Activated naive CD4-positive, alpha-beta T cell treated with anti-CD3 and anti-CD28 coated beads for 36 hours (primary cell): ENCODE data around the gene PIAS1. TPM values are rescaled to one million over a fixed set of nuclear protein-coding genes. Genes with fewer than 3 reads are reported as not detected.
"Not testable (repeated sequence)": the region's sequence is repeated elsewhere in the genome, so short reads cannot be mapped to it uniquely, and the experiment has no call there.

ENCODE experiments used
- CTCF ChIA-PET: fragments of 350-600 bp; sonication (Branson Sonifier 250); formaldehyde crosslinking; loops from one replicate; lab custom pipeline; 2021; ENCODE audit warnings: antibody characterized with exemption; lab: Charles Lee
- DNase-seq: peaks from one replicate; pipeline ENCODE4 v3.0.0-alpha.2; 2020
- H3K27ac Mint-ChIP-seq: one replicate; pipeline ENCODE4 v1.8.0; 2021; ENCODE audit warnings: mild to moderate bottlenecking, mixed read lengths
- H3K27me3 Mint-ChIP-seq: one replicate; pipeline ENCODE4 v1.8.0; 2021; ENCODE audit warnings: low read depth, mixed read lengths
- H3K36me3 Mint-ChIP-seq: one replicate; pipeline ENCODE4 v1.8.0; 2021; ENCODE audit warnings: low read depth, mixed read lengths
- H3K4me1 Mint-ChIP-seq: one replicate; pipeline ENCODE4 v1.8.0; 2021; ENCODE audit warnings: low read depth, mixed read lengths
- H3K4me3 Mint-ChIP-seq: one replicate; pipeline ENCODE4 v1.8.0; 2021; ENCODE audit warnings: mild to moderate bottlenecking, moderate library complexity, mixed read lengths
- H3K9me3 Mint-ChIP-seq: one replicate; pipeline ENCODE4 v1.8.0; 2021; ENCODE audit warnings: mixed read lengths
- intact Hi-C: fragments of 100-400 bp; cut with micrococcal nuclease; formaldehyde crosslinking; loops from one replicate; pipeline ENCODE4 v1.15.1; 2023
- total RNA-seq, 2 experiments: library from RNA; stranded (reverse); gene quantifications; one replicate each; pipeline ENCODE4 v1.2.3, GENCODE V29; 2021

Gene PIAS1
- total RNA-seq, 2 experiments from 2014 or later: 29.8 to 33.4 TPM

GRCh38 chr15:68145706-68146105 lies 91.6 kb downstream of the PIAS1 start:
- intact Hi-C loops: no loop called here
- Mint-ChIP-seq H3K9me3 (no peaks in the 10 kb centered on the region), H3K4me1 (peaks cover 13% of the 10 kb centered on the region), H3K27me3 (no peaks in the 10 kb centered on the region), H3K27ac (no peak overlapping the region), H3K4me3 (no peak overlapping the region), H3K36me3 (peaks cover 10% of the 10 kb centered on the region)
- DNase-seq: no peak
- CTCF ChIA-PET: interaction anchor here (0.8 kb wide), 1 partner anchor 9 kb away, joined by 3 read pairs; no protein-coding TSS in a partner anchor

GRCh38 chr15:68148039-68148438 lies 93.9 kb downstream of the PIAS1 start:
- intact Hi-C loops: no loop called here
- peaks cover 13% of the 10 kb centered on the region for H3K36me3 Mint-ChIP-seq
- no peak overlapping the region for H3K27ac Mint-ChIP-seq

GRCh38 chr15:68149059-68149458 lies 94.9 kb downstream of the PIAS1 start:
- Mint-ChIP-seq H3K27me3 (no peaks in the 10 kb centered on the region), H3K36me3 (peaks cover 14% of the 10 kb centered on the region), H3K4me1 (peaks cover 8% of the 10 kb centered on the region), H3K27ac (peak overlapping the region; percentile 48), H3K9me3 (no peaks in the 10 kb centered on the region), H3K4me3 (no peak overlapping the region)
- DNase-seq: no peak
- CTCF ChIA-PET: no interaction called here
- intact Hi-C loops: no loop called here

More at GRCh38 chr15:68148039-68148438, 93.9 kb downstream of the PIAS1 start:
- DNase-seq: no peak
- peaks cover 10% of the 10 kb centered on the region for H3K4me1 Mint-ChIP-seq
- CTCF ChIA-PET: no interaction called here
- no peaks in the 10 kb centered on the region for H3K27me3 Mint-ChIP-seq
- H3K9me3 Mint-ChIP-seq: no peaks in the 10 kb centered on the region
- no peak overlapping the region for H3K4me3 Mint-ChIP-seq

GRCh38 chr15:68150187-68150586 lies 96.1 kb downstream of the PIAS1 start:
- H3K9me3 Mint-ChIP-seq: no peaks in the 10 kb centered on the region
- DNase-seq: no peak
- no peak overlapping the region for H3K27ac Mint-ChIP-seq
- H3K4me1 Mint-ChIP-seq: peaks cover 8% of the 10 kb centered on the region
- intact Hi-C loops: no loop called here
- H3K27me3 Mint-ChIP-seq: no peaks in the 10 kb centered on the region
- no peak overlapping the region for H3K4me3 Mint-ChIP-seq
- peaks cover 17% of the 10 kb centered on the region for H3K36me3 Mint-ChIP-seq
- CTCF ChIA-PET: no interaction called here

- Mint-ChIP-seq H3K4me1 (peaks cover 8% of the 10 kb centered on the region), H3K9me3 (no peaks in the 10 kb centered on the region), H3K27ac (no peak overlapping the region), H3K4me3 (no peak overlapping the region), H3K27me3 (no peaks in the 10 kb centered on the region), H3K36me3 (peaks cover 14% of the 10 kb centered on the region)
- intact Hi-C loops: no loop called here
- no peak for DNase-seq
- CTCF ChIA-PET: interaction anchor here (0.6 to 1.4 kb wide), 2 partner anchors 24 to 277 kb away, joined by 3 read pairs; no protein-coding TSS in a partner anchor
These were observed 97.2 kb downstream of the PIAS1 start for GRCh38 chr15:68151277-68151676.

GRCh38 chr15:68152342-68152741 lies 98.2 kb downstream of the PIAS1 start:
- intact Hi-C loops: no loop called here
- H3K36me3 Mint-ChIP-seq: peaks cover 12% of the 10 kb centered on the region
- CTCF ChIA-PET: interaction anchor here (0.6 to 4.3 kb wide), 3 partner anchors 25 to 314 kb away, joined by 3 to 44 read pairs (median 3); no protein-coding TSS in a partner anchor
- no peak overlapping the region for H3K27ac Mint-ChIP-seq
- no peak overlapping the region for H3K4me3 Mint-ChIP-seq
- DNase-seq: no peak
- H3K4me1 Mint-ChIP-seq: peaks cover 8% of the 10 kb centered on the region
- no peaks in the 10 kb centered on the region for H3K27me3 Mint-ChIP-seq
- H3K9me3 Mint-ChIP-seq: no peaks in the 10 kb centered on the region

GRCh38 chr15:68154923-68155559 lies 100.9 kb downstream of the PIAS1 start:
- Mint-ChIP-seq H3K4me1 (no peaks in the 10 kb centered on the region), H3K9me3 (no peaks in the 10 kb centered on the region), H3K4me3 (no peak overlapping the region), H3K27me3 (no peaks in the 10 kb centered on the region), H3K27ac (no peak overlapping the region), H3K36me3 (peaks cover 11% of the 10 kb centered on the region)
- peak; percentile 25 for DNase-seq
- intact Hi-C loops: loop anchor here (1.0 kb wide), 1 partner anchor 292 kb away; no protein-coding TSS in a partner anchor
- CTCF ChIA-PET: interaction anchor here (0.6 to 4.3 kb wide), 12 partner anchors 8 to 315 kb away, joined by 3 to 44 read pairs (median 4); partner anchors contain the start of gene RNU6-1

- intact Hi-C loops: no loop called here
These were observed 103.0 kb downstream of the PIAS1 start for GRCh38 chr15:68157074-68157473.

GRCh38 chr15:68158046-68158628 lies 104.0 kb downstream of the PIAS1 start:
- CTCF ChIA-PET: interaction anchor here (0.9 kb wide), 1 partner anchor 155 kb away, joined by 3 read pairs; no protein-coding TSS in a partner anchor
- H3K36me3 Mint-ChIP-seq: peaks cover 24% of the 10 kb centered on the region

More at GRCh38 chr15:68157074-68157473, 103.0 kb downstream of the PIAS1 start:
- no peak for DNase-seq
- Mint-ChIP-seq H3K27ac (no peak overlapping the region), H3K27me3 (no peaks in the 10 kb centered on the region), H3K4me1 (no peaks in the 10 kb centered on the region), H3K9me3 (no peaks in the 10 kb centered on the region), H3K36me3 (peaks cover 23% of the 10 kb centered on the region), H3K4me3 (no peak overlapping the region)
- CTCF ChIA-PET: no interaction called here

GRCh38 chr15:68163191-68163590 lies 109.1 kb downstream of the PIAS1 start:
- Mint-ChIP-seq H3K4me1 (peaks cover 3% of the 10 kb centered on the region), H3K36me3 (peaks cover 21% of the 10 kb centered on the region)
- CTCF ChIA-PET: interaction anchor here (0.6 to 1.5 kb wide), 4 partner anchors 8 to 1260 kb away, joined by 3 to 7 read pairs (median 3); no protein-coding TSS in a partner anchor

More at GRCh38 chr15:68158046-68158628, 104.0 kb downstream of the PIAS1 start:
- H3K4me1 Mint-ChIP-seq: no peaks in the 10 kb centered on the region
- intact Hi-C loops: no loop called here
- H3K9me3 Mint-ChIP-seq: no peaks in the 10 kb centered on the region
- no peaks in the 10 kb centered on the region for H3K27me3 Mint-ChIP-seq
- H3K27ac Mint-ChIP-seq: no peak overlapping the region
- no peak for DNase-seq
- no peak overlapping the region for H3K4me3 Mint-ChIP-seq

GRCh38 chr15:68166847-68167246 lies 112.7 kb downstream of the PIAS1 start:
- H3K4me3 Mint-ChIP-seq: no peak overlapping the region
- peaks cover 3% of the 10 kb centered on the region for H3K4me1 Mint-ChIP-seq
- no peaks in the 10 kb centered on the region for H3K9me3 Mint-ChIP-seq
- no peak overlapping the region for H3K27ac Mint-ChIP-seq
- CTCF ChIA-PET: interaction anchor here (2.4 kb wide), 1 partner anchor 12 kb away, joined by 6 read pairs; no protein-coding TSS in a partner anchor
- DNase-seq: no peak
- H3K27me3 Mint-ChIP-seq: no peaks in the 10 kb centered on the region
- H3K36me3 Mint-ChIP-seq: peaks cover 15% of the 10 kb centered on the region
- intact Hi-C loops: no loop called here

More at GRCh38 chr15:68163191-68163590, 109.1 kb downstream of the PIAS1 start:
- DNase-seq: no peak
- no peaks in the 10 kb centered on the region for H3K27me3 Mint-ChIP-seq
- H3K27ac Mint-ChIP-seq: no peak overlapping the region
- H3K9me3 Mint-ChIP-seq: no peaks in the 10 kb centered on the region
- intact Hi-C loops: no loop called here
- H3K4me3 Mint-ChIP-seq: no peak overlapping the region

GRCh38 chr15:68172037-68172436 lies 117.9 kb downstream of the PIAS1 start:
- H3K27me3 Mint-ChIP-seq, H3K27ac Mint-ChIP-seq, H3K4me3 Mint-ChIP-seq, intact Hi-C loops, CTCF ChIA-PET, H3K9me3 Mint-ChIP-seq, H3K4me1 Mint-ChIP-seq, DNase-seq: not testable (repeated sequence)
- peaks cover 16% of the 10 kb centered on the region for H3K36me3 Mint-ChIP-seq
